Psoas muscle (tissue), 8 donors: Measurements from ENCODE around the gene ADGRG1. TPM values are rescaled to one million over a fixed set of nuclear protein-coding genes. Genes with fewer than 3 reads are reported as not detected.
A peak's percentile ranks its signal among the peaks of the same experiment; 100 is the strongest.

Source experiments
- ATAC-seq, 4 donors: fragments of 200-7000 bp; cut with Tn5 transposase; one replicate each; pipeline ENCODE4 v1.9.1; 2020; ENCODE audit warnings: moderate library complexity in 3 of 4, mild to moderate bottlenecking in 2 of 4
- DNase-seq, 2 donors: peaks; one replicate each; pipeline ENCODE4 v3.0.0-alpha.2; 2020
- H3K27ac ChIP-seq: fragments of 200-600 bp; one replicate; pipeline ENCODE4 v1.8.0; 2022
- H3K27me3 ChIP-seq, 3 donors: fragments of 200-600 bp in 1 of 3; one replicate each; pipeline versions ENCODE4 v1.6.1 to v1.8.0; 2013 to 2022; ENCODE audit warnings: low read length in 2 of 3, mild to moderate bottlenecking in 2 of 3, moderate library complexity in 1 of 3; ENCODE audit not compliant: insufficient read depth in 3 of 3
- H3K36me3 ChIP-seq, 2 donors: fragments of 200-600 bp in 1 of 2; one replicate each; pipeline versions ENCODE4 v1.6.1 to v1.8.0; 2013 to 2022; ENCODE audit warnings: low read depth in 1 of 2, mild to moderate bottlenecking in 1 of 2, moderate library complexity in 1 of 2; ENCODE audit not compliant: insufficient read depth in 1 of 2
- H3K4me1 ChIP-seq: fragments of 200-600 bp; one replicate; pipeline ENCODE4 v1.8.0; 2022
- H3K4me3 ChIP-seq: fragments of 200-600 bp; one replicate; pipeline ENCODE4 v1.8.0; 2022; ENCODE audit warnings: mild to moderate bottlenecking
- H3K9me3 ChIP-seq: fragments of 200-600 bp; one replicate; pipeline ENCODE4 v1.8.0; 2022
- CTCF ChIP-seq: fragments of 200-600 bp; IDR thresholded peaks from one replicate; pipeline ENCODE4 v1.8.0; 2022; ENCODE audit warnings: antibody characterized with exemption
- WGBS, 3 donors: extraction: QIAGEN DNeasy Blood & Tissue Kit; methylation state at CpG; one replicate each; pipeline versions ENCODE4 v1.1.6 to v1.1.7; 2013; 5-methylcytosine and 5-hydroxymethylcytosine counted together
- intact Hi-C, 2 donors: fragments of 100-400 bp; cut with DNase I; formaldehyde crosslinking; loops; one replicate each; pipeline versions ENCODE4 v1.11.0 to v1.14.2; 2022
- polyA plus RNA-seq, 3 donors: library from polyadenylated mRNA; stranded (reverse); fragments of 200-250 nt; gene quantifications; one replicate each; pipeline ENCODE4 v1.2.3, GENCODE V29; 2013
- total RNA-seq, 4 donors: library from RNA; stranded (reverse); fragmentation: NEBNext Ultra II Directional in 2 of 4; extraction: Animal tissue kit (Norgen Biotek cat#: 25700) in 2 of 4; gene quantifications; one replicate each; pipeline versions ENCODE4 v1.2.1 to v1.2.4, GENCODE V29; 2021 to 2023
- donor health status: healthy with polysubstance abuse.
- donor health status: DM: no; HTN: no; CAD: no; lungs with moderate emphysema.
- donor health status: Bipolar disorder and iron deficiency.
- donor health status: healthy.
- donor health status: DM: yes; HTN: yes; CAD: no.
- donor health status: DM: no; HTN: no; CAD: no.
- donor health status: DM: no; HTN: no; CAD: no.
- donor health status: DM: yes; HTN: yes; CAD: no.

The ADGRG1 gene
- total and polyA plus RNA-seq, 7 donors: 5.3 to 19.4 (median 14.2) TPM

DNA sequence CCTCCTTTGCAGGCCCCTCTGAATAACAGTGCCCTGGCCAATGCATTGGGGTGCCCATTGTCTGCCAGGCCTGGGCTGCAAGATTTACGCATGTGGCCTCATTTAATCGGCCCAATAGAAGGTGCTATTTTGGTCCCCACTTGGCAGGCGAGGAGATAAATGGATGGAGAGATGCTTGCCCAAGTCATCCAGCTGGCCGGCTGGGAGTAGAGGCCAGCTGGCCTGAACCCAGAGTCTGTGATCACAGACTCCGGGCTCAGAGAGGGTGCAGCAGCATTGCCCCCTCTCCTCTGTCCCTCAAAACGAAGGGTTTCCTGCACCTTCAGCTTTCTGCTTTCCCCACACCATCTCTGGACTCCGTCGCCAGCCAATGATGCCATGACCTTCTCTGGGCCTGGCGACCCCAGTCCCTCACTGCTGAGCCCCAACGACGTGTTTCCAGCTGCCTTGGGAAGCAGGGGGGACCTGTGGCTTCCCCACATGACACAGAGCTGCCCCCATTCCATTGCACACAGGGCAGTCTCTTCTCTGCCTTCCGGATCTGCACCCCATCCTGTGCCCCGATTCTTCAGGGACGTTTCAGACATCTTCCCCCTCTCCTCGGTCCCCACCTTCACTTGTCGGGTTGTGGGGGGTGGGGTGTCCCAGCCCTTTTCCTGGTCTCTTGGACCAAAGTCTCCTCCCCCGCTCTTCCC, 3.5 kb upstream of the ADGRG1 start:
- H3K36me3 ChIP-seq: no peaks in the 10 kb centered on the region
- WGBS, 3 donors: 42 to 50% (median 42%) methylated on average over 17 of the region's 17 CpGs
- intact Hi-C loops: no loop called here
- TF ChIP-seq CTCF: no peak
- H3K4me1 ChIP-seq: peaks cover 6% of the 10 kb centered on the region
- DNase-seq: peak in 1 of 2 donors; percentile 49
- H3K9me3 ChIP-seq: no peaks in the 10 kb centered on the region
- peaks cover 0 to 14% (median 10%) of the 10 kb centered on the region in 3 donors for H3K27me3 ChIP-seq
- peak in 3 of 4 donors; percentile 29 to 58 (median 43) for ATAC-seq
- H3K27ac ChIP-seq: no peak overlapping the region
- H3K4me3 ChIP-seq: no peak overlapping the region

GRCh38 chr16:57626420-57627170, 1.8 kb upstream of the ADGRG1 start:
- Histone ChIP-seq H3K4me3 (no peak overlapping the region), H3K4me1 (peaks cover 6% of the 10 kb centered on the region), H3K27ac (no peak overlapping the region), H3K36me3 (no peaks in the 10 kb centered on the region), H3K9me3 (no peaks in the 10 kb centered on the region), H3K27me3 (peaks cover 0 to 14% (median 10%) of the 10 kb centered on the region in 3 donors)
- DNase-seq (peak in 1 of 2 donors; percentile 32), ATAC-seq (no peak)
- no peak for TF ChIP-seq CTCF
- WGBS, 3 donors: 77 to 81% (median 80%) methylated on average over 9 to 10 of the region's 10 CpGs
- intact Hi-C loops: no loop called here

GRCh38 chr16:57627184-57627871, 1.1 kb upstream of the ADGRG1 start:
- intact Hi-C loops: no loop called here
- Histone ChIP-seq H3K27ac (peak overlapping the region; percentile 34), H3K36me3 (no peaks in the 10 kb centered on the region), H3K27me3 (peaks cover 0 to 14% (median 10%) of the 10 kb centered on the region in 3 donors), H3K4me1 (peaks cover 6% of the 10 kb centered on the region), H3K9me3 (no peaks in the 10 kb centered on the region), H3K4me3 (no peak overlapping the region)
- DNase-seq (peak in 1 of 2 donors; percentile 34), ATAC-seq (peak in 1 of 4 donors; percentile 23)
- no peak for TF ChIP-seq CTCF
- 59 to 66% (median 60%) methylated on average over 15 of the region's 15 CpGs for WGBS, 3 donors

- Histone ChIP-seq H3K9me3 (no peaks in the 10 kb centered on the region), H3K27me3 (peaks cover 0 to 14% (median 10%) of the 10 kb centered on the region in 3 donors), H3K36me3 (no peaks in the 10 kb centered on the region), H3K4me3 (peak overlapping the region; percentile 59), H3K4me1 (peaks cover 6% of the 10 kb centered on the region), H3K27ac (peak overlapping the region; percentile 34)
- 56 to 69% (median 60%) methylated on average over 6 to 7 of the region's 7 CpGs for WGBS, 3 donors
- no peak for ATAC-seq
- TF ChIP-seq CTCF: no peak
- intact Hi-C loops: no loop called here
- no peak for DNase-seq
Measured at GRCh38 chr16:57628783-57629293, 408 bp downstream of the ADGRG1 start.
